ENCODE measurements around the gene HIVEP3.

DNA sequence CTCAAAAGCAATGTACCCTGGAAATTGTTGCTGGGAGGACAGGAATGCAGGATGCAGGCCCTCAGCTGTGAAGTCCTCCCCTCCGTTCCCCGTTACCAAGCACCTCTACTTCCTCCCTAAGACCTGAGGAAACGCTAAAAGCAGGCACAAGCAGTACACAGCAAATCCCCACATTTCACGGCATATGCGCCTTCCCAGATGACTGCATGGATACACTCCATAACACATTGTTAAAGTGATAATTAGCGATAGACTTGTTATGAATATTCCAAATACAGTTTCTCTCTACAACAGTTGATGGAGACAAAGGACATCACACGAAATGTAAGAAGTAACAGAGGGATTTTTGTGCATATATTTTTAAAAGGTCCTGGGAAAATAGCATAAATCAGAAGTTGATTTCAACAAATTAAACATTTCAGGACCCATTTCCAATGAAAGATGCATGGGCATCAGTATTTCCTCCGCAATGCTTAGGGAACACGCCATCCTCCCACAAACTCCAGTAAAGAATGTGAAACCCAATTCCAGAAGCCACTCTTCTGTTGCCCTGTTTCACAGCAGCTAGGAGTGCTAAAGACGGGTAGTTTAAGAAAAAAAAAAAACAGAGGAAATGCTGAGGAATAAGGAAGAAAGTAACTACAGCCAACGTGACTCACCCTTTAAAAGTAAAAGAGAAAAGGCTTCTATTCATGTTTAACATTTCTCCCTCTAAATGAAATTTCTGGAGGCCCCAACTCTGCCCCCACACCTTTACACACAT lies 75.5 kb downstream of the HIVEP3 start:
- TF ChIP-seq TAF1 (IDR thresholded peaks at IDR 0.05; ENCODE audit: low read depth, low read length) (no peak), POLR2A (IDR thresholded peaks at IDR 0.05; ENCODE audit: low read depth, low read length) (no peak), POLR2AphosphoS5 (IDR thresholded peaks at IDR 0.05; ENCODE audit: low read depth, low read length) (no peak)

All from GM12891 (cell line).